ENCODE measurements around the gene SNRNP70. TPM values are rescaled to one million over a fixed set of nuclear protein-coding genes. Genes with fewer than 3 reads are reported as not detected.
"Not testable (repeated sequence)": the region's sequence is repeated elsewhere in the genome, so short reads cannot be mapped to it uniquely, and the experiment has no call there.

SNRNP70 gene
- total and polyA plus RNA-seq, 7 donors: 83.2 to 133 (median 101) TPM

DNA sequence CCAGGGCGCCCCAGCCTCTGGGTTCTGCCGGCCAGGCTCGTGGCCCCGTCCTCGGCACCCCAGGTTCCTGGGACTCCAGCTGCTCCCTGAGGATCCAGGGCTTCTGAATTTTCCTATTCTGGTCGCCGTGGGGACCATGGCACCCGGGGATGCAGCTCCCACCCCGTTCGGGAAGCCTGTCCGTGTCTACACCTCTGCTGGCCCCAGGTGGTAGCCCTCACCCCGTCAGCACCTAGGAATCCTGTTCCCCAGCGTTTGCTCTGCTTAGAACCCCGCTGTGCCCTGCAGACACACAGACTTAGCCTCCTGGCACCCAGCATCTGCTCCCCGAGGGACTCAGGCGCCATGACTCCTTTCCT, 35.1 kb downstream of the SNRNP70 start:
- ATAC-seq (no peak), DNase-seq (no peak)
- no peaks in the 10 kb centered on the region for H3K36me3 ChIP-seq (ENCODE audit: insufficient read depth in 1 of 2, low read depth in 1 of 2)
- no peaks in the 10 kb centered on the region for H3K9me3 ChIP-seq
- H3K27me3 ChIP-seq (ENCODE audit: insufficient read depth in 3 of 3, low read length in 2 of 3): no peaks in the 10 kb centered on the region
- H3K4me1 ChIP-seq: peaks cover 20% of the 10 kb centered on the region
- H3K4me3 ChIP-seq: peak overlapping the region; percentile 85
- TF ChIP-seq, protein P1, sequence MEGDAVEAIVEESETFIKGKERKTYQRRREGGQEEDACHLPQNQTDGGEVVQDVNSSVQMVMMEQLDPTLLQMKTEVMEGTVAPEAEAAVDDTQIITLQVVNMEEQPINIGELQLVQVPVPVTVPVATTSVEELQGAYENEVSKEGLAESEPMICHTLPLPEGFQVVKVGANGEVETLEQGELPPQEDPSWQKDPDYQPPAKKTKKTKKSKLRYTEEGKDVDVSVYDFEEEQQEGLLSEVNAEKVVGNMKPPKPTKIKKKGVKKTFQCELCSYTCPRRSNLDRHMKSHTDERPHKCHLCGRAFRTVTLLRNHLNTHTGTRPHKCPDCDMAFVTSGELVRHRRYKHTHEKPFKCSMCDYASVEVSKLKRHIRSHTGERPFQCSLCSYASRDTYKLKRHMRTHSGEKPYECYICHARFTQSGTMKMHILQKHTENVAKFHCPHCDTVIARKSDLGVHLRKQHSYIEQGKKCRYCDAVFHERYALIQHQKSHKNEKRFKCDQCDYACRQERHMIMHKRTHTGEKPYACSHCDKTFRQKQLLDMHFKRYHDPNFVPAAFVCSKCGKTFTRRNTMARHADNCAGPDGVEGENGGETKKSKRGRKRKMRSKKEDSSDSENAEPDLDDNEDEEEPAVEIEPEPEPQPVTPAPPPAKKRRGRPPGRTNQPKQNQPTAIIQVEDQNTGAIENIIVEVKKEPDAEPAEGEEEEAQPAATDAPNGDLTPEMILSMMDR (IDR thresholded peaks at IDR 0.05): no peak
- intact Hi-C loops (cut with DNase I): no loop called here
- no peak overlapping the region for H3K27ac ChIP-seq
- 12 to 16% (median 13%) methylated on average over 13 to 16 of the region's 16 CpGs for WGBS, 3 donors

DNA sequence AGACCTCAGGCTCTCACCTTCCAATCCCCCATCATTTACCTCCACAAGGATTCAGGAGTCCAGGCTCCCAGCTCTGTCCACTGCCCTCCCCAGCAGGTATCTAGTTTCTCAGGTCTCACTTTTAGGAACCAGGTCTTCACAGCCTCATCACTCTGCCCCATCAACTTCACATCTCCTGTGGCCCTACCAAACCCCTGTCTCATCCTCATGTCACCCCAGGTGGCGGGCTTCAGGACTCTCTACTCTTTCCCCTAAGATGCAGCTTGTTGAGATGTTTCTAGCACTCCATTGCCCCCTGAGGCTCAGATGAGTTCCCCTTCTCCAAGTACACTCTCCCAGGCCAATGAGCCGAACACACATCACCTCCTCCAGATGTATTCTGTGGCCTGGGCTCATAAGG, 35.6 kb downstream of the SNRNP70 start:
- no peak for ATAC-seq
- Histone ChIP-seq H3K27ac (no peak overlapping the region), H3K9me3 (no peaks in the 10 kb centered on the region), H3K4me1 (peaks cover 19% of the 10 kb centered on the region), H3K36me3 (ENCODE audit: insufficient read depth in 1 of 2, low read depth in 1 of 2) (no peaks in the 10 kb centered on the region), H3K27me3 (ENCODE audit: insufficient read depth in 3 of 3, low read length in 2 of 3) (no peaks in the 10 kb centered on the region), H3K4me3 (no peak overlapping the region)
- no peak for DNase-seq
- 82 to 89% (median 89%) methylated on average over 2 of the region's 2 CpGs for WGBS, 3 donors
- intact Hi-C loops (cut with DNase I): no loop called here
- TF ChIP-seq, protein P1 (IDR thresholded peaks at IDR 0.05): no peak

DNA sequence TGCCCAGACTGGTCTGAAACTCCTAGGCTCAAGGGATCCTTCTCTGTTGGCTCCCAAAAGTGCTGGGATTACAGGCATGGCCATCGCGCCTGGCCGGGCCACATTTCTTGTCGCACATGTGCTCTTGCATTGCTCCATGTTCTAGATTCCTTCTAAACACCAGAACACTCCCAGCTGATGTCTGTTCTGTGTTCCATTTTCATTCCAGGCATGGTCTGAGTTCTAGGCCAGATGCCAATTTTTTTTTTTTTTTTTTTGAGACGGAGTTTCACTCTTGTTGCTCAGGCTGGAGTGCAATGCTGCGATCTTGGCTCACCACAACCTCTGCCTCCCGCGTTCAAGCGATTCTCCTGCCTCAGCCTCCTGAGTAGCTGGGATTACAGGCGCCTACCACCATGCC, 36.6 kb downstream of the SNRNP70 start:
- DNase-seq; ATAC-seq; intact Hi-C loops (cut with DNase I): not testable (repeated sequence)

DNA sequence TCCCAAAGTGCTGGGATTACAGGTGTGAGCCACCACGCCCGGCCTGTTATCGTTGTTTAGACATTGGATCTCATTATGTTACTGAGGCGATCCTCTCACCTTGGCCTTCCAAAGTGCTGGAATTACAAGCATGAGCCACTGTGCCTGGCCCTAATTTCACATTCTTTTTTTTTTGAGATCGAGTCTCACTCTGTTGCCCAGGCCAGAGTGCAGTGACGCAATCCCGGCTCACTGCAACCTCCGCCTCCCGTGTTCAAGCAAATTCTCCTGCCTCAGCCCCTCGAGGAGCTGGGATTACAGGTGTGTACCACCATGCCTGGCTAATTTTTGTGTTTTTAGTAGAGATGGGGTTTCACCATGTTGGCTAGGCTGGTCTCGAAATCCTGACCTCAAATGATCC, 38.0 kb downstream of the SNRNP70 start:
- H3K27ac ChIP-seq; DNase-seq; H3K4me3 ChIP-seq; H3K27me3 ChIP-seq (ENCODE audit: insufficient read depth in 3 of 3, low read length in 2 of 3); ATAC-seq; H3K9me3 ChIP-seq; intact Hi-C loops (cut with DNase I); H3K36me3 ChIP-seq (ENCODE audit: insufficient read depth in 1 of 2, low read depth in 1 of 2): not testable (repeated sequence)
- H3K4me1 ChIP-seq: peaks cover 11% of the 10 kb centered on the region
- WGBS, 3 donors: 83 to 90% (median 89%) methylated on average over 11 of the region's 11 CpGs

More for the DNA sequence above, 36.6 kb downstream of the SNRNP70 start:
- H3K4me3 ChIP-seq; H3K27ac ChIP-seq; H3K27me3 ChIP-seq (ENCODE audit: insufficient read depth in 3 of 3, low read length in 2 of 3); H3K9me3 ChIP-seq; H3K36me3 ChIP-seq (ENCODE audit: insufficient read depth in 1 of 2, low read depth in 1 of 2): not testable (repeated sequence)
- peaks cover 19% of the 10 kb centered on the region for H3K4me1 ChIP-seq
- 62 to 70% (median 68%) methylated on average over 10 of the region's 10 CpGs for WGBS, 3 donors

- H3K27me3 ChIP-seq (ENCODE audit: insufficient read depth in 3 of 3, low read length in 2 of 3): no peaks in the 10 kb centered on the region
- no peak for ATAC-seq
- no peak for DNase-seq
- 27 to 33% (median 29%) methylated on average over 19 to 23 of the region's 23 CpGs for WGBS, 3 donors
- H3K27ac ChIP-seq: no peak overlapping the region
- no peaks in the 10 kb centered on the region for H3K9me3 ChIP-seq
- TF ChIP-seq, protein P1 (IDR thresholded peaks at IDR 0.05): no peak
- H3K36me3 ChIP-seq (ENCODE audit: insufficient read depth in 1 of 2, low read depth in 1 of 2): no peaks in the 10 kb centered on the region
- H3K4me3 ChIP-seq: no peak overlapping the region
- peaks cover 11% of the 10 kb centered on the region for H3K4me1 ChIP-seq
- intact Hi-C loops (cut with DNase I): no loop called here
Observed at GRCh38 chr19:49125025-49125731, 39.9 kb downstream of the SNRNP70 start.

GRCh38 chr19:49126575-49126974, 41.3 kb downstream of the SNRNP70 start:
- intact Hi-C loops (cut with DNase I): no loop called here
- Histone ChIP-seq H3K4me3 (no peak overlapping the region), H3K36me3 (ENCODE audit: insufficient read depth in 1 of 2, low read depth in 1 of 2) (no peaks in the 10 kb centered on the region), H3K27ac (no peak overlapping the region), H3K4me1 (peaks cover 14% of the 10 kb centered on the region), H3K9me3 (no peaks in the 10 kb centered on the region), H3K27me3 (ENCODE audit: insufficient read depth in 3 of 3, low read length in 2 of 3) (no peaks in the 10 kb centered on the region)
- no peak for DNase-seq
- TF ChIP-seq, protein P1 (IDR thresholded peaks at IDR 0.05): no peak
- ATAC-seq: no peak
- 75 to 80% (median 77%) methylated on average over 4 of the region's 4 CpGs for WGBS, 3 donors

DNA sequence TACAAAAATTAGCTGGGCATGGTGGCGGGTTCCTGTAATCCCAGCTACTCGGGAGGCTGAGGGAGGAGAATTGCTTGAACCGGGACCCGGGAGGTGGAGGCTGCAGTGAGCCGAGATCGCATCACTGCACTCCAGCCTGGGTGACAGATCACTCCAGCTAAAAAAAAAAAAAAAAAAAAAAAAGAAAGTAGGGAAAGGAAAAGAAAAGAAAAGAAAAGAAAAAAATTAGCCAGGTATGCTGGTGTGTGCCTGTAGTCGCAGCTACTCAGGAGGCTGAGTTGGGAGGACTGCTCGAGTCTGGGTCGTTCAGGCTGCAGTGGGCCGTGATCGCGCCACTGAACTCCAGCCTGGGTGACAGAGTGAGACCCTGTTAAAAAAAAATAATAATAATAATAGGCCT, 42.0 kb downstream of the SNRNP70 start:
- H3K9me3 ChIP-seq; H3K27me3 ChIP-seq (ENCODE audit: insufficient read depth in 3 of 3, low read length in 2 of 3); DNase-seq; H3K27ac ChIP-seq; H3K36me3 ChIP-seq (ENCODE audit: insufficient read depth in 1 of 2, low read depth in 1 of 2); ATAC-seq; intact Hi-C loops (cut with DNase I): not testable (repeated sequence)
- 93 to 97% (median 95%) methylated on average over 12 of the region's 12 CpGs for WGBS, 3 donors
- Histone ChIP-seq H3K4me3 (peak overlapping the region; percentile 33), H3K4me1 (peaks cover 14% of the 10 kb centered on the region)
